B cell (primary cell): ENCODE data around the gene LACTB. TPM values are rescaled to one million over a fixed set of nuclear protein-coding genes. Genes with fewer than 3 reads are reported as not detected.

Experiments used
- ATAC-seq: fragments of 200-7000 bp; cut with Tn5 transposase; one replicate; pipeline ENCODE4 v1.10.0; 2021; ENCODE audit warnings: low read depth, mild to moderate bottlenecking, moderate number of reproducible peaks, moderate library complexity
- CTCF ChIA-PET: fragments of 350-600 bp; sonication (Branson Sonifier 250); formaldehyde crosslinking; loops from one replicate; lab custom pipeline; 2021; ENCODE audit warnings: antibody characterized with exemption, inconsistent platforms; lab: Charles Lee
- POLR2A ChIA-PET: fragments of 350-600 bp; sonication (Branson Sonifier 250); formaldehyde crosslinking; loops from one replicate; lab custom pipeline; 2021; ENCODE audit warnings: antibody characterized with exemption; lab: Charles Lee
- DNase-seq: peaks from one replicate; pipeline ENCODE4 v3.0.0; 2013
- H2AFZ ChIP-seq: 2 replicates; pipeline ENCODE4 v1.6.1; 2012; ENCODE audit warnings: mild to moderate bottlenecking, low read depth, low read length; ENCODE audit not compliant: insufficient read depth, poor library complexity, severe bottlenecking
- H3K27ac ChIP-seq, 2 donors: 1 replicate in 1 of 2; 2 replicates in 1 of 2; pipeline ENCODE4 v1.5.1; 2012 to 2013; ENCODE audit warnings: low read length in 2 of 2, mild to moderate bottlenecking in 2 of 2, moderate library complexity in 1 of 2
- H3K27me3 ChIP-seq, 4 experiments: fragments of 200-600 bp in 1 of 4; sonication (generic) in 1 of 4; replicated peaks in 1 of 4; 1 replicate in 2 of 4; 2 replicates in 2 of 4; pipeline versions ENCODE4 v1.6.1 to v1.7.0; 2013 to 2016; ENCODE audit warnings: low read length in 3 of 4, mild to moderate bottlenecking in 2 of 4, mixed read lengths in 1 of 4, moderate library complexity in 1 of 4; ENCODE audit not compliant: insufficient read depth in 4 of 4, control insufficient read depth in 3 of 4; ENCODE audit errors: control extremely low read depth in 1 of 4
- H3K36me3 ChIP-seq, 2 experiments: replicated peaks in 1 of 2; 1 replicate in 1 of 2; 2 replicates in 1 of 2; pipeline versions ENCODE4 v1.6.1 to v1.7.1; 2013; ENCODE audit warnings: low read length in 1 of 2; ENCODE audit not compliant: insufficient read depth in 2 of 2, control insufficient read depth in 1 of 2; ENCODE audit errors: control extremely low read depth in 1 of 2, extremely low read depth in 1 of 2
- H3K4me1 ChIP-seq, 2 donors: fragments of 200-600 bp in 1 of 2; sonication (generic) in 1 of 2; 1 replicate in 1 of 2; 2 replicates in 1 of 2; pipeline versions ENCODE4 v1.5.1 to v1.6.1; 2013 to 2017; ENCODE audit warnings: low read length in 2 of 2; ENCODE audit not compliant: control insufficient read depth in 2 of 2, insufficient read depth in 2 of 2
- H3K4me2 ChIP-seq: replicated peaks from 2 replicates; pipeline ENCODE3; 2012; ENCODE audit warnings: mild to moderate bottlenecking, low read depth, low read length; ENCODE audit not compliant: poor library complexity, severe bottlenecking
- H3K4me3 ChIP-seq, 5 experiments: fragments of 200-600 bp in 1 of 5; sonication (generic) in 1 of 5; 1 replicate in 3 of 5; 2 replicates in 2 of 5; pipeline versions ENCODE4 v1.5.1 to v1.7.0; 2011 to 2016; ENCODE audit warnings: low read length in 4 of 5, mild to moderate bottlenecking in 4 of 5, low read depth in 2 of 5, control low read depth in 1 of 5, moderate library complexity in 1 of 5; ENCODE audit not compliant: insufficient read depth in 1 of 5; ENCODE audit errors: control extremely low read depth in 1 of 5, extremely low read depth in 1 of 5
- H3K79me2 ChIP-seq: fragments of 200-600 bp; sonication (generic); one replicate; pipeline ENCODE4 v1.6.0; 2016; ENCODE audit warnings: low read length; ENCODE audit not compliant: control insufficient read depth, insufficient read depth
- H3K9ac ChIP-seq: fragments of 200-600 bp; sonication (generic); 2 replicates; pipeline ENCODE4 v1.6.1; 2017; ENCODE audit warnings: mild to moderate bottlenecking, low read length, moderate library complexity
- H3K9me3 ChIP-seq, 3 donors: one replicate each; pipeline versions ENCODE4 v1.6.1 to v1.7.1; 2013; ENCODE audit warnings: low read length in 2 of 3; ENCODE audit not compliant: control insufficient read depth in 2 of 3, insufficient read depth in 1 of 3; ENCODE audit errors: control extremely low read depth in 1 of 3
- H4K20me1 ChIP-seq: 2 replicates; pipeline ENCODE4 v1.6.0; 2012; ENCODE audit warnings: mild to moderate bottlenecking, low read length; ENCODE audit not compliant: insufficient read depth, control insufficient read depth, poor library complexity, severe bottlenecking
- H3K27ac Mint-ChIP-seq: one replicate; pipeline ENCODE4 v1.8.0; 2021; ENCODE audit warnings: mixed read lengths
- H3K27me3 Mint-ChIP-seq: one replicate; pipeline ENCODE4 v1.8.0; 2021; ENCODE audit warnings: mixed read lengths
- H3K4me1 Mint-ChIP-seq: one replicate; pipeline ENCODE4 v1.8.0; 2021; ENCODE audit warnings: mixed read lengths
- H3K4me3 Mint-ChIP-seq: one replicate; pipeline ENCODE4 v1.8.0; 2021; ENCODE audit warnings: mixed read lengths
- H3K9me3 Mint-ChIP-seq: one replicate; pipeline ENCODE4 v1.8.0; 2022; ENCODE audit warnings: mixed read lengths; ENCODE audit not compliant: insufficient read depth
- CTCF ChIP-seq: fragments of 200-600 bp; IDR thresholded peaks from one replicate; pipeline ENCODE4 v1.8.0; 2022; ENCODE audit warnings: antibody characterized with exemption, mild to moderate bottlenecking
- EZH2 ChIP-seq: IDR thresholded peaks from 2 replicates; pipeline ENCODE4 v1.6.1; 2012; ENCODE audit warnings: borderline replicate concordance, low read depth, mild to moderate bottlenecking, moderate library complexity, low read length; ENCODE audit not compliant: insufficient read depth, poor library complexity, severe bottlenecking
- WGBS: methylation state at CpG from one replicate; pipeline ENCODE4 v1.1.5; 2013; ENCODE audit warnings: missing lambda C conversion rate; ENCODE audit not compliant: insufficient coverage; 5-methylcytosine and 5-hydroxymethylcytosine counted together
- intact Hi-C: fragments of 100-400 bp; cut with micrococcal nuclease; formaldehyde crosslinking; loops from one replicate; pipeline ENCODE4 v1.10.0; 2022
- polyA plus RNA-seq: library from polyadenylated mRNA; depleted of rRNA; stranded (reverse); fragments of >200 nt; gene quantifications from 2 replicates; pipeline ENCODE4 v1.2.3, GENCODE V29; 2012
- total RNA-seq, 2 donors: library from RNA; stranded (reverse); fragments of 120-200 nt in 1 of 2; gene quantifications; 1 replicate in 1 of 2; 2 replicates in 1 of 2; pipeline versions ENCODE4 v1.2.3 to v1.2.4, GENCODE V29; 2013 to 2022

LACTB gene
- total and polyA plus RNA-seq, 2 donors (not counting 1 experiment from before 2014, with no cell fraction given): 5.0 to 20.0 TPM

GRCh38 chr15:63188926-63189871, 67.5 kb downstream of the LACTB start, which contains the start of gene RAB8B:
RAB8B (plus strand) TSS chr15:63189606; CDS start chr15:63189625, 19 bp downstream.
- ChIA-PET POLR2A (interaction anchor here (0.6 to 1.0 kb wide), 7 partner anchors 24 to 1996 kb away, joined by 3 to 13 read pairs (median 7); partner anchors contain the start of genes CLPX and RPS27L), CTCF (interaction anchor here (1.8 kb wide), 1 partner anchor 13 kb away, joined by 6 read pairs; no protein-coding TSS in a partner anchor)
- Mint-ChIP-seq H3K4me1 (peaks cover 53% of the 10 kb centered on the region), H3K4me3 (peak within 1 kb of the TSS; percentile 98), H3K9me3 (no peaks in the 10 kb centered on the region), H3K27me3 (no peaks in the 10 kb centered on the region), H3K27ac (peak within 1 kb of the TSS; percentile 94)
- Histone ChIP-seq H3K4me1 (peaks cover 39 to 44% of the 10 kb centered on the region in 2 donors), H3K27ac (peak within 1 kb of the TSS; percentile 92 to 93), H3K9me3 (no peaks in the 10 kb centered on the region), H3K27me3 (no peaks in the 10 kb centered on the region), H3K36me3 (no peaks in the 10 kb centered on the region), H4K20me1 (no peaks in the 10 kb centered on the region), H3K4me2 (peak within 1 kb of the TSS; percentile 93), H3K79me2 (peaks cover 53% of the 10 kb centered on the region), H2AFZ (peak within 1 kb of the TSS; percentile 95), H3K4me3 (peak within 1 kb of the TSS; percentile 78 to 99 (median 94)), H3K9ac (peak within 1 kb of the TSS; percentile 95)
- DNase-seq (peak; percentile 94), ATAC-seq (peak; percentile 86)
- intact Hi-C loops: loop anchor here (1.0 kb wide), 5 partner anchors 32 to 904 kb away; partner anchors contain the start of genes APH1B, CIAO2A, LACTB and RPS27L
- whole genome bisulfite sequencing: under 1% methylated on average over 61 of the region's 77 CpGs
- TF ChIP-seq EZH2 (no peak), CTCF (no peak)
